Hematopoietic multipotent progenitor cell treated with erythropoietin and hydrocortisone succinate and interleukin-3 and kit ligand, for 4 days (in vitro differentiated cells): Measurements from ENCODE around the gene TOX2.
A peak's percentile ranks its signal among the peaks of the same experiment; 100 is the strongest.

ENCODE experiments used
- DNase-seq: peaks from one replicate; pipeline ENCODE4 v3.0.0-alpha.2; 2015

TOX2 gene

GRCh38 chr20:44085616-44086434, 171.2 kb downstream of the TOX2 start:
- DNase-seq = no peak

- DNase-seq = no peak
Measured at GRCh38 chr20:44087051-44087856, 172.6 kb downstream of the TOX2 start.

- DNase-seq = no peak
Measured at GRCh38 chr20:44087857-44088120, 173.1 kb downstream of the TOX2 start.

GRCh38 chr20:44089987-44090674, 175.5 kb downstream of the TOX2 start:
- peak; percentile 38 for DNase-seq

- DNase-seq = no peak
Measured at GRCh38 chr20:44091026-44091425, 176.4 kb downstream of the TOX2 start.

GRCh38 chr20:44092551-44093248, 178.0 kb downstream of the TOX2 start:
- peak; percentile 65 for DNase-seq

- DNase-seq = no peak
Measured at GRCh38 chr20:44093249-44093582, 178.6 kb downstream of the TOX2 start.

GRCh38 chr20:44095831-44096230, 181.2 kb downstream of the TOX2 start:
- no peak for DNase-seq

- no peak for DNase-seq
Measured at GRCh38 chr20:44097521-44098255, 183.0 kb downstream of the TOX2 start.

- no peak for DNase-seq
Measured at GRCh38 chr20:44098256-44098630, 183.6 kb downstream of the TOX2 start.

- DNase-seq = no peak
Measured at GRCh38 chr20:44098657-44099056, 184.0 kb downstream of the TOX2 start.

GRCh38 chr20:44099832-44100231, 185.2 kb downstream of the TOX2 start:
- no peak for DNase-seq

- DNase-seq = no peak
Measured at GRCh38 chr20:44102582-44102981, 187.9 kb downstream of the TOX2 start.

- DNase-seq = no peak
Measured at GRCh38 chr20:44104798-44105517, 190.3 kb downstream of the TOX2 start.

- DNase-seq = no peak
Measured at GRCh38 chr20:44106615-44107014, 192.0 kb downstream of the TOX2 start.

GRCh38 chr20:44109951-44110361, 195.3 kb downstream of the TOX2 start:
- no peak for DNase-seq

- DNase-seq = no peak
Measured at GRCh38 chr20:44110816-44111568, 196.3 kb downstream of the TOX2 start.

- no peak for DNase-seq
Measured at GRCh38 chr20:44111712-44112335, 197.2 kb downstream of the TOX2 start.

- DNase-seq = no peak
Measured at GRCh38 chr20:44112456-44112855, 197.8 kb downstream of the TOX2 start.

- no peak for DNase-seq
Measured at GRCh38 chr20:44112889-44113617, 198.4 kb downstream of the TOX2 start.
